ENCODE results near the gene MGAT4B. TPM values are rescaled to one million over a fixed set of nuclear protein-coding genes. Genes with fewer than 3 reads are reported as not detected.

Gene MGAT4B
- total RNA-seq, 2 donors from 2014 or later: 165 to 177 TPM

GRCh38 chr5:179766726-179767455, 39.8 kb downstream of the MGAT4B start:
- peaks cover 7% of the 10 kb centered on the region for H3K4me1 ChIP-seq (ENCODE audit: control insufficient read depth, insufficient read depth, low read length)
- Mint-ChIP-seq H3K4me1 (peaks cover 40% of the 10 kb centered on the region), H3K27ac (peak overlapping the region; percentile 86), H3K27me3 (ENCODE audit: insufficient read depth) (no peaks in the 10 kb centered on the region), H3K9me3 (no peaks in the 10 kb centered on the region), H3K36me3 (ENCODE audit: low read depth) (peaks cover 52% of the 10 kb centered on the region), H3K4me3 (no peak overlapping the region)
- H3K36me3 ChIP-seq (ENCODE audit: control insufficient read depth, insufficient read depth, low read length): peaks cover 59% of the 10 kb centered on the region
- H3K9ac ChIP-seq (ENCODE audit: extremely low read depth, low read length, poor library complexity, severe bottlenecking): no peak overlapping the region
- TF ChIP-seq CTCF (conservative IDR thresholded peaks at IDR 0.05): no peak
- no peaks in the 10 kb centered on the region for H3K27me3 ChIP-seq (ENCODE audit: control insufficient read depth, insufficient read depth, low read length, poor library complexity, severe bottlenecking)
- no peak overlapping the region for H3K4me3 ChIP-seq (ENCODE audit: low read length)
- H3K9me3 ChIP-seq (ENCODE audit: control insufficient read depth, low read length): no peaks in the 10 kb centered on the region
- H3K27ac ChIP-seq (ENCODE audit: low read depth, low read length): no peak overlapping the region
- DNase-seq: no peak
- WGBS, 2 experiments (ENCODE audit: insufficient coverage in 1 of 2, insufficient read length in 1 of 2): 84 to 87% methylated on average over 12 of the region's 12 CpGs

GRCh38 chr5:179766021-179766725, 40.5 kb downstream of the MGAT4B start:
- Histone ChIP-seq H3K36me3 (ENCODE audit: control insufficient read depth, insufficient read depth, low read length) (peaks cover 51% of the 10 kb centered on the region), H3K4me3 (ENCODE audit: low read length) (no peak overlapping the region), H3K9ac (ENCODE audit: extremely low read depth, low read length, poor library complexity, severe bottlenecking) (no peak overlapping the region), H3K4me1 (ENCODE audit: control insufficient read depth, insufficient read depth, low read length) (peaks cover 11% of the 10 kb centered on the region), H3K9me3 (ENCODE audit: control insufficient read depth, low read length) (no peaks in the 10 kb centered on the region), H3K27ac (ENCODE audit: low read depth, low read length) (peak overlapping the region; percentile 65), H3K27me3 (ENCODE audit: control insufficient read depth, insufficient read depth, low read length, poor library complexity, severe bottlenecking) (no peaks in the 10 kb centered on the region)
- 88 to 94% methylated on average over 12 to 20 of the region's 20 CpGs for WGBS, 2 experiments (ENCODE audit: insufficient coverage in 1 of 2, insufficient read length in 1 of 2)
- Mint-ChIP-seq H3K27ac (peak overlapping the region; percentile 86), H3K4me3 (no peak overlapping the region), H3K27me3 (ENCODE audit: insufficient read depth) (no peaks in the 10 kb centered on the region), H3K9me3 (no peaks in the 10 kb centered on the region), H3K36me3 (ENCODE audit: low read depth) (peaks cover 46% of the 10 kb centered on the region), H3K4me1 (peaks cover 44% of the 10 kb centered on the region)
- no peak for DNase-seq
- no peak for TF ChIP-seq CTCF (conservative IDR thresholded peaks at IDR 0.05)

GRCh38 chr5:179765400-179765799, 41.3 kb downstream of the MGAT4B start:
- peak overlapping the region; percentile 77 for H3K27ac Mint-ChIP-seq
- 83 to 94% methylated on average over 11 to 13 of the region's 13 CpGs for WGBS, 2 experiments (ENCODE audit: insufficient coverage in 1 of 2, insufficient read length in 1 of 2)
- DNase-seq: no peak
- peaks cover 44% of the 10 kb centered on the region for H3K4me1 Mint-ChIP-seq
- Histone ChIP-seq H3K9ac (ENCODE audit: extremely low read depth, low read length, poor library complexity, severe bottlenecking) (no peak overlapping the region), H3K27ac (ENCODE audit: low read depth, low read length) (peak overlapping the region; percentile 65), H3K4me1 (ENCODE audit: control insufficient read depth, insufficient read depth, low read length) (peaks cover 11% of the 10 kb centered on the region), H3K4me3 (ENCODE audit: low read length) (no peak overlapping the region), H3K36me3 (ENCODE audit: control insufficient read depth, insufficient read depth, low read length) (peaks cover 44% of the 10 kb centered on the region), H3K9me3 (ENCODE audit: control insufficient read depth, low read length) (no peaks in the 10 kb centered on the region), H3K27me3 (ENCODE audit: control insufficient read depth, insufficient read depth, low read length, poor library complexity, severe bottlenecking) (no peaks in the 10 kb centered on the region)
- no peaks in the 10 kb centered on the region for H3K27me3 Mint-ChIP-seq (ENCODE audit: insufficient read depth)
- no peak overlapping the region for H3K4me3 Mint-ChIP-seq
- no peak for TF ChIP-seq CTCF (conservative IDR thresholded peaks at IDR 0.05)
- H3K9me3 Mint-ChIP-seq: no peaks in the 10 kb centered on the region
- peaks cover 38% of the 10 kb centered on the region for H3K36me3 Mint-ChIP-seq (ENCODE audit: low read depth)
